ENCODE measurements around the gene TNNI3.
"Not testable (repeated sequence)": the region's sequence is repeated elsewhere in the genome, so short reads cannot be mapped to it uniquely, and the experiment has no call there.

Gene TNNI3

DNA sequence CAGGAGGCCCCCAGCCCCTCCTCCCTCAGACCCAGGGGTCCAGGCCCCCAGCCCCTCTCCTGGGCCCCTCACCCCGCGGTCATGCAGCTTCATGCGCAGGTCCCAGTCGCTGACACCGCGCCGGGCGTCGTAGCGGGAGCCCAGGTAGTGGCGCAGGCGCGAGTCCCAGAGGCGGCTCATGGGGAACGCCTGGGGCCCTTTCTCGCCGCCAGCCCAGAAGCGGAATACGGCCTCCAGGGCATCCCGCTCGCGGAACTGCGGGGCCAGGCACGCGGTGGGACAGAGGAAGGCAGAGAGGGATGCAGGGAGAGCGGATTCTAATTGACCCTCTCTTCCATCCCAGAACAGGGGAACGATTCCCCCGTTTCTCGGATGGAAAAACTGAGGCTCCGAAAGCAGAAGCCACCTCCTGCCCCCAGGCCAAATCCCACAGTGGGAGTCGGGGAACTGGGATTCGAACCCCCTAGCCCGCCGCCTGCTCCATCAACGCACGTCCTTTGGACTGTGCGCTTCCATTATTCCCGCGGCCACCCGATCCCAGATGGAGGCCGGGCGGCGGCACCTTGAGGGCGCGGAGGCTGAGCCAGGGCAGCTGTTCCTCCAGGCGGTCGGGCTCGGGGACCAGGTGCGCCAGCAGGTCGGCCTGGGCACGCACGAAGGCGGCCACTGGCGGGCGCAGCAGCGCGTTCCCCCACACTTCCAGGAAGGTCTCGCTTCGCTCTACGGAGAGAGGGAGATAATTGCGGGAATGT, 4.2 kb upstream of the TNNI3 start:
- H3K4me3 ChIP-seq (replicated peaks; ENCODE audit: low read depth, low read length) = no peak overlapping the region
- no peak for TF ChIP-seq CTCF (IDR thresholded peaks at IDR 0.05; ENCODE audit: low read length, missing control alignments)
- DNase-seq (ENCODE audit: low read depth) = no peak

DNA sequence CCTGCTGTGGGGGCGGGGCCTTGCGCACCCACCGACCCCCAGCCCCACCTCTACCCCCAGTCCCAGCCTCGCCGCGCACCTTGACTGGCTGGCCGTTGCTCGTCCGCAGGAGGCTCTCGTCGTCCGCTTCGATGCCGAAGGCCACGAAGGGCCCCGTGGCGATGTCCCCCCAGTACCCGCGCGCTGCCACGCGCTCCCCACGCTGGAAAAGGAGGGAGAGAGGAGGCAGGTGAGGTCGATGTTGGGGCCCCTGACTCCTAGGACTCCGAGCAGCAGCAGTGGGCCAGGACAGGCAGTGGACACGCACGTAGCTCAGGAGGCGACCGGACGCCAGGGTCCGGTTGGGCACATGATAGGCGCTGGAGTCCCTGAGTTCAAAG, 3.4 kb upstream of the TNNI3 start:
- no peak for DNase-seq (ENCODE audit: low read depth)
- no peak for TF ChIP-seq CTCF (IDR thresholded peaks at IDR 0.05; ENCODE audit: low read length, missing control alignments)

GRCh38 chr19:55160128-55160985, 2.8 kb upstream of the TNNI3 start:
- peak; percentile 85 for DNase-seq (ENCODE audit: low read depth)
- TF ChIP-seq CTCF (IDR thresholded peaks at IDR 0.05; ENCODE audit: low read length, missing control alignments) = peak; percentile 84
- no peak overlapping the region for H3K4me3 ChIP-seq (replicated peaks; ENCODE audit: low read depth, low read length)

More for the DNA sequence above, 3.4 kb upstream of the TNNI3 start:
- no peak overlapping the region for H3K4me3 ChIP-seq (replicated peaks; ENCODE audit: low read depth, low read length)

DNA sequence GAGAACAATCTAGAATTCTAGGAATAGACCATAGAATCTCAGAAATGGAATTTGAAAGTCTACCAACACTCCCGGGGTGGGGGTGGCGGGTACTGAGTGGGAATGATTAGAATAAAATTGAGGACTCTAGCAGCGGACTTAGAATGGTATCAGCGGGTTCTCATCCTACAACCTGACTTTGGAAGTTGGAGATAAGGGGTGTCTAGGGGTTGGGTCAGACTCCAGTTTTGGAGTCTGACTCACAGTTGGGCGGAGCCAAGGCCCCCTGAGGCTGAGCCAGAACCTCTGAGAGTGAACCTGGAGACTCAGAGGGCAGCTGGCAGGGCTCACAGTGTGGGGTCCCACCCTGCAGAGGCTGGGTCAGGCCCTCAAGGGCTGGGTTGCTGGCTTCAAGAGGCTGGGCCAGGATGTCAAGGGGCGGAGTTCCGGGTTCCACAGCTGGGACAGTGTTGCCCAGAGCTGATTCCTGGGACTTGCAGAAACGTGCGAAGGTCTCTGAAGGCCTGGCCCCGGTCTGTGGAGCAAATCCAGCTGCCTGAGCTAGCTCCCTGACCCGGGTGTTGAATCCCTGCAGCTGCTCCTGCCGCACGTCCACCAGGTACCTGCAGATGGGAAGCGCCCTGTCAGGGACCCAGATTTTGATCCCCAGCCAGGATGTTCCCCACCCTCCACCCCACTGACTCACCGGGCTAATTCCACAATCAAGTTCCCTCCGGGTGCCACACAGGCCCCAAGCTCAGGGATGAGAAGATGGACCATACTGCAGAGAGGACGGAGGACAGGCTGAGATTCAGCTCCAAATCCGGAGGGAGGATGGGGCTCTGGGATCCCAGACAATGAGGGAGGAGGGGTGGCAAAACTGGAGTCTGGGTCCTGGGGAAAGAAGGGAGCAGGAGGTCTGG, 1.6 kb upstream of the TNNI3 start:
- no peak for TF ChIP-seq CTCF (IDR thresholded peaks at IDR 0.05; ENCODE audit: low read length, missing control alignments)
- peak; percentile 49 for DNase-seq (ENCODE audit: low read depth)
- no peak overlapping the region for H3K4me3 ChIP-seq (replicated peaks; ENCODE audit: low read depth, low read length)

DNA sequence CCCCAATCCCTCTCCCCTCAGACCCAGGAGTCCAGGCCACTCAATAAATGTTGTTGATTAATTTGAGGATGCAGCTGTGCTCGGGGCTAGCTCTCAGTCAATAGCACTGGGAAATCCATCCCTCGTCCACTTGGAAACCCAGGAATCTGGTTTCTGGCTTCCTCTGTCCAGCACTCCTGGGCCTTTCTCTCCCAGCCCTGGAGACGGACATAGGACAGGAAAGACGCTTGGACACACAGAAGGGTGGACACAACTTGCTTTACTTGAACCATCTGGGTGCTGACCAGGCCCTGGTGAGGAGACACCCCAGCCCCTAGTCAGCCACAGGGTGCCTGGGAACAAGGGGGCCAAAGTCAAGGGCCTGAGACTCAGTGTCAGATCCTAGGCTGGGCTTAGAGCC, 891 bp upstream of the TNNI3 start:
- TF ChIP-seq CTCF (IDR thresholded peaks at IDR 0.05; ENCODE audit: low read length, missing control alignments) = no peak
- H3K4me3 ChIP-seq (replicated peaks; ENCODE audit: low read depth, low read length) = no peak overlapping the region
- DNase-seq (ENCODE audit: low read depth) = no peak

- DNase-seq (ENCODE audit: low read depth) = peak; percentile 40
- no peak for TF ChIP-seq CTCF (IDR thresholded peaks at IDR 0.05; ENCODE audit: low read length, missing control alignments)
- no peak overlapping the region for H3K4me3 ChIP-seq (replicated peaks; ENCODE audit: low read depth, low read length)
Observed at GRCh38 chr19:55156202-55157063, 1.1 kb downstream of the TNNI3 start.

DNA sequence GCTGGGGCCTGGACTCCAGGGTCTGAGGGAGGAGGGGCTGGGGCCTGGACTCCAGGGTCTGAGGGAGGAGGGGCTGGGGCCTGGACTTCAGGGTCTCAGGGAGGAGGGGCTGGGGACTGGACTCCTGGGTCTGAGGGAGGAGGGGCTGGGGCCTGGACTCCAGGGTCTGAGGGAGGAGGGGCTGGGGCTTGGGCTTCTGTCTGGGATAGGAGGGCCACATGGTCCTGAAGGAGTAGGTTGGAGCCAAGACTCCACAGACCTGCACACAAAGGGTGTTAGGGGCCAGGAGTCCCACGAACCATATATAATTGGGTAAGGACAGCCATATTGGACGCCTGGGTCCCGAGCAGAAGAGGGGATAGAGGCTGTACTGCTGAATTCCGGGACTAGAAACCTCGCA, 1.7 kb downstream of the TNNI3 start:
- DNase-seq (ENCODE audit: low read depth); H3K4me3 ChIP-seq (replicated peaks; ENCODE audit: low read depth, low read length): not testable (repeated sequence)

Data from fibroblast of pulmonary artery (primary cell).